Urinary bladder (tissue), 4 donors: ENCODE data around the gene KCNC4. TPM values are rescaled to one million over a fixed set of nuclear protein-coding genes. Genes with fewer than 3 reads are reported as not detected.

Source experiments
- DNase-seq: peaks from one replicate; pipeline ENCODE4 v3.0.0-alpha.2; 2015; ENCODE audit errors: extremely low spot score
- H3K27ac ChIP-seq: one replicate; pipeline ENCODE4 v1.5.1; 2013; ENCODE audit warnings: low read depth, mild to moderate bottlenecking, moderate library complexity
- H3K36me3 ChIP-seq: one replicate; pipeline ENCODE4 v1.6.1; 2013; ENCODE audit warnings: mild to moderate bottlenecking, moderate library complexity; ENCODE audit not compliant: insufficient read depth
- H3K4me1 ChIP-seq: one replicate; pipeline ENCODE4 v1.6.1; 2013; ENCODE audit warnings: mild to moderate bottlenecking, moderate library complexity; ENCODE audit not compliant: insufficient read depth
- H3K4me3 ChIP-seq: one replicate; pipeline ENCODE4 v1.5.1; 2013; ENCODE audit warnings: low read depth, low read length
- WGBS: extraction: QIAGEN DNeasy Blood & Tissue Kit; methylation state at CpG from one replicate; pipeline ENCODE4 v1.1.7; 2013; 5-methylcytosine and 5-hydroxymethylcytosine counted together
- polyA plus RNA-seq: library from polyadenylated mRNA; stranded (reverse); fragments of 200-250 nt; gene quantifications from one replicate; pipeline ENCODE4 v1.2.3, GENCODE V29; 2013
- total RNA-seq: library from RNA; depleted of rRNA; stranded (reverse); fragments of >200 nt; gene quantifications from one replicate; pipeline ENCODE4 v1.2.3, GENCODE V29; 2014
- donor health status: healthy with polysubstance abuse.
- donor health status: healthy.

The KCNC4 gene
- total RNA-seq (1.7 TPM), polyA plus RNA-seq (6.2 TPM)

DNA sequence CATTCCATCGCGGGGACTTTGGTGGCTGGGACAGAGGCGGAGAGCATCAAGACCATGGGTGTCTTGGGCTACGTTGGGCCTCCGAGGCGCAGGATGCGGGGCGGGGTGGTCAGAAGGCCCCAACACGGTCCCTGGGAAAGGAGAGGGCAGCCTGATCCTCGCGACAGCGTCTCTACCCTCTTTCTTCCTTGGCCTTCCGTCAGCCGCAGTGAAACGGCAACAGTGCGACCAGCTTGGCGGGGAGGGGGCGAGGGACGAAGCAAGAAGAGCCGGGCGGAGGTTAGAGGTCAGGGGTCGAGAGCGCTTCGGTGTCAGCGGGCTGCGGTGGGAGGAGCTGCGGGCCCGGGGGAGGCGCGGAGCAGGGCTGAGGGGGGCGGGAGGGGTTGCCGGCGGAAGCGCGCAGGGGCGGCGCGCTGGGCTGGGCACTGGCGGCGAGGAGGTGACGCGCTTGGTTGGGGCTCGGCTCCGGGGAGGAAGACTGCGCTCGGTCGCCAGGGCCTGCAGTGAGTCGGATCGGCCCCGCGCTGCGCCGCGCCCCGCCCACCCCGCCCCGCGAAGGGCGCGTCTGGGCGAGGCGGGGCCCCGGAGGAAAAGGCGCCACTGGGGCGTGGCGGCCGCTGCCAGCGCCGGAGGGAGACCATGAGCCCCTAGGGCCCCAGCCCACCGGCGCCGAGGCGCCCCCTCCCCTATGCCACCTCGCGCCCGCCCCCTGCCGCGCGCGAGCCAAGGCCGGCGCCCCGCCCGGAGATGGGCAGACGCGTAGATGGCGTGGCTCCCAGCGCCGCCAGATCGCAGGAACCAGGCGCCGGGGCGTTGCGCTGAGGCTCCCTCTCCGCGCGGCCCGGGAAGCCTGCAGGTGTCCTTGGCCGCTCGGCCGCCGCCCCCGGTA lies at the start of gene KCNC4:
KCNC4 (plus strand) TSS at position 600 of the 889 bp plus-strand sequence. CDS start 1,186 bp downstream, outside the sequence.
- Histone ChIP-seq H3K4me3 (peak within 1 kb of the TSS; percentile 60), H3K27ac (peak within 1 kb of the TSS; percentile 63), H3K4me1 (no peaks in the 10 kb centered on the region), H3K36me3 (no peaks in the 10 kb centered on the region)
- WGBS: 2% methylated on average over 102 of the region's 103 CpGs
- no peak for DNase-seq

DNA sequence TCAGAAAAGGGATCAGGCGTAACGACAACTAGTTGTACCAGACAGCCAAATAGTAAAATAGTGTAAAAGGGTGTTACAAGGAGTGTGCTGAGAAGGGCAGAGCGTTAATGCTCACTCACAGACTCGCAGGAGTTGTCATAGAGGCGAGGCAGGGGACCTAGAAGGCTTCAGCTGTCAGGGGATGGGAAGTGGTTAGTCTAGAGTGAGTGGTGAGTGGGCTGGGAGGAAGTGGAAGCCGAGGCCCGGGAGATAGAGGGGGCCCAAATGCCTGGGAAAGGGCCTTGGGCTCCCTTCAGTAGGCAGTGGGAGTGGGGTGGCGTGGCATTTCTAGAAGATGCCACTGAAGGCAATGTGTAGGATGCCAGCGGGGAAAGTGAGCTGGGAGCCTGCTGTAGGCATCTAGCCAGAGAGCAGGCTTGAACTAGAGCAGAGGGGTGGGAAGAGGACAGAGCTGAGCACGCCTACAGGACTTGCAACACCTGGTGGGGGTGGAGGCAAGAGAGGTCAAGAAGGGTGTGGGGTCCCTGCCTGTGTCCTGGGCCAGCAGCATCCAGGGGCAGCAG lies 49.5 kb upstream of the KCNC4 start:
- Histone ChIP-seq H3K4me1 (no peaks in the 10 kb centered on the region), H3K4me3 (no peak overlapping the region), H3K27ac (no peak overlapping the region), H3K36me3 (no peaks in the 10 kb centered on the region)
- 58% methylated on average over 10 of the region's 10 CpGs for WGBS
- DNase-seq: no peak

DNA sequence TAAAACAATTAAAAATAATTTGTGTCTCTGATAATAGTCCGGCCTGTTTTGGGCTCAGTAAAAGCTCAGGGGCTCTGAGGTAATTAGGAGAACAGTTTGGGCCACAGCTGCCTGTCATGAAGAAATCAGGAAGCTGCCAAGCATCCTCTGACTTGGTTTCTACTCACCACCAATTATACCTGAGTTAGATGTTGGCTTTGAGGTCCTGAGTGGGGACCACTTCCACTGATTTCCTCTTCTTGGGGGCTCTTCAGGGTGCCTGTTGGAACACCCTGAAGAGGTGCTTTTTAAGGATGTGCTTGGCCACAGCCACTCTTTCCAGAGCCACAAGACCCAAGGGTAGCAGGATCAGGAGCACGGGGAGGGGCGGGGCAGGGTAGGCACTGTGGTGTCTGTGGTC lies 48.9 kb upstream of the KCNC4 start:
- Histone ChIP-seq H3K27ac (no peak overlapping the region), H3K4me1 (no peaks in the 10 kb centered on the region), H3K4me3 (no peak overlapping the region), H3K36me3 (no peaks in the 10 kb centered on the region)
- DNase-seq: no peak
- 85% methylated on average over 3 of the region's 3 CpGs for WGBS

DNA sequence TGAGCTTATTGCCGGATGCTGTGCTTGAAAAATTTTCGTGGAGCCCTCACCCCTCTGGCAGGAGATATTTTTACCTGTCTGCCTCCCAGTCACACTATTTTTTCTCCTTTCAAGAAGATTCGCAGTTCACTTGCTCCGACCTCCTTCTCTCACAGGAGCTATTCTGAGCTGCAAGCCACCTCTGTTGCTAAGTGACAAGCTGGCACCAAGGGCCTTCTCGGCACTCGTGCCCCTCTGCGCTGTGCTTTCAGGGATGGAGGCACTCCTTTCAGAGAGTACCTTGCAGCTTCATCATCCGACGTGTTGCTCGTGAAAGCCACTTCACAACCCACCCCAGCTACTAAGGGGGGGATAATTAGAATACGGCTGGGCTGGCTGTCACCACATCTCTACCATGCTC lies 48.3 kb upstream of the KCNC4 start:
- Histone ChIP-seq H3K4me1 (no peaks in the 10 kb centered on the region), H3K36me3 (no peaks in the 10 kb centered on the region), H3K4me3 (no peak overlapping the region), H3K27ac (no peak overlapping the region)
- DNase-seq: no peak
- WGBS: 80% methylated on average over 11 of the region's 11 CpGs

DNA sequence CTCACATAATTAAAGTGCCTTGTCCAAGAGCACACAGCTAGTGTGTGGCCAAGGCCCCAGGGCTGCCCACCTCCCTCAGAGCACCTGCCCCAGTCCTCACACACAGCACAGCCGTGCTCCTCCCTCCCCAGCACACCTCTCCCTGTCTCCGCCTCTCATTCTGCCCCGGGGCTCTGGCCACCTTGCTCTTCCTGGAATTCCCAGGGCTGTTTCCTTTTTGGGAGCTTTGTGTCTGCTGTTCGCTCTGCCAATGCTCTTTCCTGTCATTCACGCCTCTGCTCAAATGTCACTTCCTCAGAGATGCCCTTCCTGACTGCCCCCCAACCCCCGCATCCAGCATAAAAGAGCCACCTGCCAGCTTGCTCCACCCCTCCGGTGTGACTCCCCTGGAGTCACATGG lies 46.5 kb upstream of the KCNC4 start:
- no peaks in the 10 kb centered on the region for H3K36me3 ChIP-seq
- no peak overlapping the region for H3K27ac ChIP-seq

DNA sequence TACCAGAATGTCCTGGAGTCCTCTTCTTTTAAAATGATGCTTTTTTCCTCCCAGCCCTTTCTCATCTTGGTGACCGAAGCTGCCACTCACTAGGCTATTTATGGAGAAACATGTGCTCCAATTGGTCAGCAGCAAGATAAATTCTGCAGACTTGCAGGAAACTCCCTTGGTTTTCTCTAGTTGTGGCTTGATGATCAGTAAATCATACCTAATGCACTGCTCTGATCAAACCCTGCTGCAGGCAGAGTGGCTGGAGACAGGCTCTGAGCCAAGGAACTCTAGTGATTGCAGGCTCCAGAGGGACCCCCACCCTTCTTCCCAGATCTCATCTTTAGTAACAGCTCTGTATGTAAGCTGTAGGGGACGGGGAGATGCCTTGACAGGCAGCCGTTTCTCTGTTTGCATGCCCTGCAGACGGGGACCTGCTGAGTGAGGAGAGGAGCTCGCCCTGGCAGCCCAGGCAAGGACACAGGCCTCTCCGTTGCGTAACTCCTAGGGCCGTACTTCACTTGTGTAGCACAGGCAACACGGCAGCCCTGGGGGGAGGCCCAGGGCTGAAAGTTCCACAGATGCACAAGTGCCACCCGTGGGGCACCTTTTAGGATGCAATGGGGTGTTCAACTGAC lies 45.3 kb upstream of the KCNC4 start:
- H3K27ac ChIP-seq: no peak overlapping the region
- H3K36me3 ChIP-seq: no peaks in the 10 kb centered on the region
- no peaks in the 10 kb centered on the region for H3K4me1 ChIP-seq
- DNase-seq: no peak
- WGBS: 51% methylated on average over 10 of the region's 10 CpGs
- H3K4me3 ChIP-seq: no peak overlapping the region

More for the DNA sequence above, 46.5 kb upstream of the KCNC4 start:
- no peak overlapping the region for H3K4me3 ChIP-seq
- no peaks in the 10 kb centered on the region for H3K4me1 ChIP-seq
- DNase-seq: no peak
- 43% methylated on average over 7 of the region's 7 CpGs for WGBS

DNA sequence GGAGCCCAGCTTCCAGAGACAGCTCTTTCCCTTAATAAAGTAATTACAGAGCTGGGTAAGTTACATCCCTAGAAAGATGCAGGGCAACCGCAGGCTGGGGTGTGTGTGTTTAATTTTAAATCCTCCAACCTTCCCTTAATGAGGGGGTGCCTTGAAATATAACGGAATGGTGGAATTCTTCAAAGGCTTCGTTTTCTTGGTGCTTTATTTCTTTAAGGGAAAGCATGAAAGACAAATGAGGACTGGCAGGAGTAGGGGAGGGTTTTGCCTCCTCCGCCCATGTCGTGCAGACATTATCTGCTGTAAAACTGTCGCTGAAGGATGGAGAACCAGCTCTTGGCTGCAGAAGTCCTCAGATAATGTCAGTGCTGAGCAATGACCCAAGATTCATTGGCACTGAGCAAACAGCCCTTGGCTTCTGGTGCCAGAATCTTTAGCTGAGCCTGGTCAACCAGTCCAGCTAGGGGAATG lies 44.3 kb upstream of the KCNC4 start:
- no peaks in the 10 kb centered on the region for H3K4me1 ChIP-seq
- no peaks in the 10 kb centered on the region for H3K36me3 ChIP-seq
- no peak overlapping the region for H3K27ac ChIP-seq
- DNase-seq: no peak
- no peak overlapping the region for H3K4me3 ChIP-seq
- WGBS: 59% methylated on average over 6 of the region's 6 CpGs

DNA sequence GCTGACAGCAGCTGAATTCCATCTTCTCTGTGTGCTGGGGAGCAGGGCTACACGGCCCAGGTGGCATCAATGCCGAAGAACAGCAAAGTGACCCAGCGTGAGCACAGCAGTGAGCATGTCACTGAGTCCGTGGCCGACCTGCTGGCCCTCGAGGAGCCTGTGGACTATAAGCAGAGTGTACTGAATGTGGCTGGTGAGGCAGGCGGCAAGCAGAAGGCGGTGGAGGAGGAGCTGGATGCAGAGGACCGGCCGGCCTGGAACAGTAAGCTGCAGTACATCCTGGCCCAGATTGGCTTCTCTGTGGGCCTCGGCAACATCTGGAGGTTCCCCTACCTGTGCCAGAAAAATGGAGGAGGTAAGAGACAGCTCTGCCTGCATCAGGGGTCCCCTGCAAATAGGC lies 43.3 kb upstream of the KCNC4 start:
- no peak overlapping the region for H3K27ac ChIP-seq
- H3K4me1 ChIP-seq: no peaks in the 10 kb centered on the region
- no peak for DNase-seq
- H3K36me3 ChIP-seq: no peaks in the 10 kb centered on the region
- 89% methylated on average over 11 of the region's 11 CpGs for WGBS
- H3K4me3 ChIP-seq: no peak overlapping the region

DNA sequence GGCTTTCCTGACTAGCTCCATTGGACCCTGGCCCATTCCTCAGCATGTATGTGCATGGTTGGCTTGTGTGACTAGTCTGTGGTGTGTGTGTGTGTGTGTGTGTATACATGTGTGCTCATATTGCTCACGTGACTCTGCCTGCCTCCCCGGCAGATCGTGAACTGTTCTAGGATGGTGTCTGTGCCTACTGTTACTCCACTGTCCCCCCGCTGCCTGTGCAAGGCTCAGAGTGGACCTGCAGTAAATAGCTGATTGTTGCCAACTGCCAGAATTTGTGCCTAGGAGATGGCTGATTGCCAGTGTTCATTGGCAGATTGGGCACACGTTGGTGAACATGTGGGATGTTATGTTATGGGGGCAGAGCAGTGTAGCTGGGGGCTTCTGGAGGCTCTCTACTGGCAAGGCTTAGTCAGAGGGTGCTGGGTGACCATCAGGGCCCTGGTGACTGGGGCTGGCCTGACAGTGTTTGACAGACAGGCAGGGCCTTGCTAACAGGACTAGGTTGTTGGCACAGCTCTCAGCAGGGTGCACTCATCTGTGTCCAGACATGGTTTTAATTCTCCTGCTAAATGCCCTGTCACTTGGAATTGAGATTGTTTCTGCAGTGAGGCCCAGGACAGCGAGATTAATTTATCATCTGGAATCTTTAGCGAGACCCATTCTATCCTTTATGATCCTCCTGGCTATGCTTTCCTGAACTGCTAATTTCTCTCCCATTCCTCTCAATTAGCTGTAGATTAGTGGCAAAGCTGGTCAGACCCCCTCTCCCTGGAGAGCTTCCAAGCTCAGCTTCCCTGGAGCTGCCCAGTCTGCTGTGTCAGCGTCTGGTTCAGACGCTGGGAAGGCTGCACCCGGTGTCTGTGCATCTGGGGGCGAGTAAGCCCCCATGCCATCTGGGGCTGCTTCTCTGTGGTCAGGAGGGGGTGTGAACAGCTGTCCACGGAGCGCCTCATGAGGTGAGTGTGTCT lies 39.1 kb upstream of the KCNC4 start:
- H3K27ac ChIP-seq: no peak overlapping the region
- no peaks in the 10 kb centered on the region for H3K4me1 ChIP-seq
- no peak overlapping the region for H3K4me3 ChIP-seq
- no peaks in the 10 kb centered on the region for H3K36me3 ChIP-seq
- 51% methylated on average over 13 of the region's 13 CpGs for WGBS
- DNase-seq: no peak

DNA sequence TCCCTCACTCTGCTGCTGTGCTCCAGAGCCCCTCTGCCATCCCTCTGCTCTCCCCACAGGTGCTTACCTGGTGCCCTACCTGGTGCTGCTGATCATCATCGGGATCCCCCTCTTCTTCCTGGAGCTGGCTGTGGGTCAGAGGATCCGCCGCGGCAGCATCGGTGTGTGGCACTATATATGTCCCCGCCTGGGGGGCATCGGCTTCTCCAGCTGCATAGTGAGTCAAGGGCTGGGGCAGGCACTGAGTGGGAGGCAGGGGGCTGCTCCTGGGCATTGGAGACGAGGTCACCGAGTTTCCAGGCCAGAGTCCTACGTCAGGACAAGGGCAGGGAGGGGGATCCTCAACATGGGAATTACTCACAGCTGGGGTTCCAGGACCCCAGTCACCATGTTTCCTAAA lies 38.1 kb upstream of the KCNC4 start:
- Histone ChIP-seq H3K4me3 (no peak overlapping the region), H3K27ac (no peak overlapping the region), H3K36me3 (no peaks in the 10 kb centered on the region), H3K4me1 (no peaks in the 10 kb centered on the region)
- 89% methylated on average over 10 of the region's 10 CpGs for WGBS
- DNase-seq: no peak

DNA sequence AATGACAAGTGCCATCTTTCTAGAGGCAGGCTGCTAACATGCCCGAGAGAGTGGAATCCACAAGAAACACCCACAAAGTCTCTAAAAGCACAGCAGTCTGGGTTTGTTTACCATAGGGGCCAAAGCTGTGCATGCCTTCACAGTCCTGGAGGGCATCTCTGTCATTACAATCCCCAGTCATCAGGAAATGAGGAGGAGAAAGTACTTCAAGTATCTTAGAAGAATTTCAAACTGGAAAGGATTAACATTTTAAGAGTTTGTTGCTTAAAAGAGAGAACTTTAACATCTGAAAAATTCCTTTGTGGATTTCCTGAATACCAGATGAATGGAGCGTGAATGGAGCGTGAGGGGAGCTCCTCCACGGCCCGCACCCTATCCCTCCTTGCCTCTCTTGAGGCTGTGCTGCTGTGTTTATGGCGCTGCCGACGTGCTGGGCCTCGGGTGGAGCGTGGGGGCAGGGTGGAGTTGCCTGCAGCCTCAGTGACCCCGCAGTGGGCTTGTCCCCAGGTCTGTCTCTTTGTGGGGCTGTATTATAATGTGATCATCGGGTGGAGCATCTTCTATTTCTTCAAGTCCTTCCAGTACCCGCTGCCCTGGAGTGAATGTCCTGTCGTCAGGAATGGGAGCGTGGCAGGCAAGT lies 36.5 kb upstream of the KCNC4 start:
- Histone ChIP-seq H3K4me1 (no peaks in the 10 kb centered on the region), H3K4me3 (no peak overlapping the region), H3K36me3 (no peaks in the 10 kb centered on the region), H3K27ac (no peak overlapping the region)
- DNase-seq: no peak
- 53% methylated on average over 15 of the region's 15 CpGs for WGBS

DNA sequence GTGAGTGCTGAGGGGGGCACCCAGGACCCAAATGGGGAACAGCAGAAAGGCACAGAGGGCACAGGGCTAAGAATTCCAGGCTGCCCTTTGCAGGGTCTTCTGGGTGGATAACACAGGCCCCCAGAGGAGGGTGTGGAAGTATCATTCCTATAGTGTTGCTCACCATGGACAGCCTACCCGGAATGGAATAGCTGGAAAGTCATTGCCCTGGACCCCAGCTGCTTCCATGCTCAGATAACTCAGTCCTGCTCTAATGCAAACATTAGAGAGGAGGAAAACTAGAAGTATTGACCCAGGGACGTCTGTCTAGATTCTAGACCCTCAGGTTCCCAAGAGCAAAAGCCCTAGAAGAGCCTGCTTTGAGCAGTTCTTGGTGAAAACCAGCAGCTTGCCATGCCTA lies 35.2 kb upstream of the KCNC4 start:
- DNase-seq: no peak
- 61% methylated on average over 2 of the region's 2 CpGs for WGBS
- no peak overlapping the region for H3K4me3 ChIP-seq
- no peaks in the 10 kb centered on the region for H3K4me1 ChIP-seq
- no peak overlapping the region for H3K27ac ChIP-seq
- H3K36me3 ChIP-seq: no peaks in the 10 kb centered on the region
